ENCODE results near the gene COL15A1.
A peak's percentile ranks its signal among the peaks of the same experiment; 100 is the strongest.

Gene COL15A1

GRCh38 chr9:99027443-99027842 is 83.7 kb downstream of the COL15A1 start:
- H3K27ac Mint-ChIP-seq: no peak overlapping the region
- no peak for ATAC-seq (replicated peaks)
- H3K9me3 Mint-ChIP-seq: no peaks in the 10 kb centered on the region
- DNase-seq: no peak
- H3K36me3 Mint-ChIP-seq (ENCODE audit: insufficient read depth): peaks cover 3% of the 10 kb centered on the region
- peaks cover 15 to 31% of the 10 kb centered on the region in 2 donors for H3K4me1 Mint-ChIP-seq (ENCODE audit: low read depth in 2 of 2)
- no peak overlapping the region for H3K4me3 Mint-ChIP-seq
- peaks cover 0 to 9% of the 10 kb centered on the region in 2 donors for H3K27me3 Mint-ChIP-seq

DNA sequence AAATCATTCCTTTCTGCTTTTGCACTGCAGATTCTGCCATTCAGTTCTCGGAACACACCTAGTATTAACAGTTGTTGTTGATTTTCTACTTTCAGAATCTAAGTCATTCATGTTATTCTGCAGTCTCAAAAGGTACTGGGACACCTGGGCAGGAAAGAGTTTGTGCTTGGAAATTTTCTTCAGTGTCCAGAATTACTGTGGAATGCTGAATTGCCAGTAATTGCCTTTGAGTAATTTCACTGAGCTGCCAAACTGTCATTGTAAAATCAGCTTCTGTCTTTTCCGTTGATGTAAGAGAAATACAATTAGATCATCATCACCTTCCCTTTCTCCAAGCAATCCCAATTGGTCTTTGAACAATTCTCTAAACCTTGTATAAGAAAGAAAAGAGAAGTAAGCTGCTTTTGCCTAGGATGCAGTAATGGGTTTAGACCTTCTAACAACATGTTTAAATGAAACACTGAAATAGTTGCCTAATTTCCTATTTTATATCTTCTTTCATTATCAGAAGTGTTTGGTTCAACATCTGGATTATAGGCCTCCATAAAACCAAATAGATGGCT is 85.5 kb downstream of the COL15A1 start:
- DNase-seq: no peak
- Mint-ChIP-seq H3K4me3 (no peak overlapping the region), H3K36me3 (ENCODE audit: insufficient read depth) (peaks cover 3% of the 10 kb centered on the region), H3K4me1 (ENCODE audit: low read depth in 2 of 2) (peaks cover 22 to 37% of the 10 kb centered on the region in 2 donors), H3K27me3 (peaks cover 0 to 9% of the 10 kb centered on the region in 2 donors), H3K9me3 (no peaks in the 10 kb centered on the region), H3K27ac (no peak overlapping the region)
- no peak for ATAC-seq (replicated peaks)

DNA sequence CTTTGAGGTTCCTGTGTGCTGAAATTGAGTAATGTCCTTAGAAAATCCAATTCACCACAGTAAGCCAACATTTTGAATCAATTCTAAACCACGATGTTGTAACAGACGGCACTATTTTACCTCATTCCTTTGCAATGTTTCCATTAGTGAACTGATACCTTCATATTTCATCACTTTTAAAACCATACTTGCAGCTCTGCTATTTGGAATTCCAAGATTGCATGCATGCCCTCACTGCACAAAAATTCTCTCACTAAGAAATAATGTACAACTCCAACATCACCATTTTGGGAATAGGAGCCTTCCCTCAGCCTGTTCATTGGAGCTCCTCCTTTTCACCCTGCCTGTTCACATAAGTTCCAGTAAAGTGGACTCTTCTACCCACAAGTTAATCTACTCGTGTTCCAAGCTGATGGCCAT is 86.4 kb downstream of the COL15A1 start:
- no peak for DNase-seq
- ATAC-seq (replicated peaks): no peak
- Mint-ChIP-seq H3K4me1 (ENCODE audit: low read depth in 2 of 2) (peaks cover 26 to 44% of the 10 kb centered on the region in 2 donors), H3K27ac (no peak overlapping the region), H3K36me3 (ENCODE audit: insufficient read depth) (peaks cover 3% of the 10 kb centered on the region), H3K27me3 (peaks cover 0 to 9% of the 10 kb centered on the region in 2 donors), H3K9me3 (no peaks in the 10 kb centered on the region), H3K4me3 (no peak overlapping the region)

- peaks cover 0 to 8% of the 10 kb centered on the region in 2 donors for H3K27me3 Mint-ChIP-seq
- H3K4me1 Mint-ChIP-seq (ENCODE audit: low read depth in 2 of 2): peaks cover 29 to 49% of the 10 kb centered on the region in 2 donors
- DNase-seq: no peak
- no peaks in the 10 kb centered on the region for H3K9me3 Mint-ChIP-seq
- ATAC-seq (replicated peaks): no peak
- no peak overlapping the region for H3K27ac Mint-ChIP-seq
- H3K4me3 Mint-ChIP-seq: no peak overlapping the region
- peaks cover 3% of the 10 kb centered on the region for H3K36me3 Mint-ChIP-seq (ENCODE audit: insufficient read depth)
These were observed 87.0 kb downstream of the COL15A1 start for GRCh38 chr9:99030610-99031109.

GRCh38 chr9:99031319-99031718 is 87.6 kb downstream of the COL15A1 start:
- no peak for DNase-seq
- no peak overlapping the region for H3K4me3 Mint-ChIP-seq
- H3K27me3 Mint-ChIP-seq: peaks cover 0 to 2% of the 10 kb centered on the region in 2 donors
- H3K9me3 Mint-ChIP-seq: no peaks in the 10 kb centered on the region
- no peak for ATAC-seq (replicated peaks)
- H3K4me1 Mint-ChIP-seq (ENCODE audit: low read depth in 2 of 2): peaks cover 30 to 50% of the 10 kb centered on the region in 2 donors
- peaks cover 2% of the 10 kb centered on the region for H3K36me3 Mint-ChIP-seq (ENCODE audit: insufficient read depth)
- no peak overlapping the region for H3K27ac Mint-ChIP-seq

DNA sequence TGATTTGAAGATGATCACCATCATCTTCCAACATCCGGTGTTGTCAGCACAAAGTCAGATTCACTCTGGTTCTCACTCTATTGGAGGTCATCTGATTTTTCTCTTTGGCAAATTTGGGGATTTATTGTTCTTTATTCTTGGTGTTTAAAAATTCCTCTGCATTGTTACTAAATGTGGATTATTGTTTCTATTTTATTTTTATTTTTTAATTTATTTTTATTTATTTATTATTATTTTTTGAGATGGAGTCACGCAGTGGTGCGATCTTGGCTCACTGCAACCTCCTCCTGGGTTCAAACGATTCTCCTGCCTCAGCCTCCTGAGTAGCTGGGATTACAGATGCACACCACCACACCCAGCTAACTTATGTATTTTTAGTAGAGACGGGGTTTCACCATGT is 88.3 kb downstream of the COL15A1 start:
- DNase-seq (no peak), ATAC-seq (replicated peaks) (no peak)
- Mint-ChIP-seq H3K27ac (no peak overlapping the region), H3K9me3 (no peaks in the 10 kb centered on the region), H3K27me3 (no peaks in the 10 kb centered on the region), H3K4me3 (no peak overlapping the region), H3K4me1 (ENCODE audit: low read depth in 2 of 2) (peaks cover 24 to 46% of the 10 kb centered on the region in 2 donors), H3K36me3 (ENCODE audit: insufficient read depth) (no peaks in the 10 kb centered on the region)

- DNase-seq: no peak
- ATAC-seq (replicated peaks): no peak
- Mint-ChIP-seq H3K27ac (peak overlapping the region in 1 of 2 donors; percentile 12), H3K4me1 (ENCODE audit: low read depth in 2 of 2) (peaks cover 22 to 42% of the 10 kb centered on the region in 2 donors), H3K9me3 (no peaks in the 10 kb centered on the region), H3K36me3 (ENCODE audit: insufficient read depth) (no peaks in the 10 kb centered on the region), H3K4me3 (no peak overlapping the region), H3K27me3 (no peaks in the 10 kb centered on the region)
These were observed 90.4 kb downstream of the COL15A1 start for GRCh38 chr9:99034149-99034548.

GRCh38 chr9:99035313-99035712 is 91.6 kb downstream of the COL15A1 start:
- ATAC-seq (replicated peaks): peak; percentile 33
- no peaks in the 10 kb centered on the region for H3K9me3 Mint-ChIP-seq
- H3K4me3 Mint-ChIP-seq: no peak overlapping the region
- H3K4me1 Mint-ChIP-seq (ENCODE audit: low read depth in 2 of 2): peaks cover 26 to 45% of the 10 kb centered on the region in 2 donors
- DNase-seq: no peak
- no peaks in the 10 kb centered on the region for H3K36me3 Mint-ChIP-seq (ENCODE audit: insufficient read depth)
- peak overlapping the region in 1 of 2 donors; percentile 55 for H3K27ac Mint-ChIP-seq
- H3K27me3 Mint-ChIP-seq: no peaks in the 10 kb centered on the region

DNA sequence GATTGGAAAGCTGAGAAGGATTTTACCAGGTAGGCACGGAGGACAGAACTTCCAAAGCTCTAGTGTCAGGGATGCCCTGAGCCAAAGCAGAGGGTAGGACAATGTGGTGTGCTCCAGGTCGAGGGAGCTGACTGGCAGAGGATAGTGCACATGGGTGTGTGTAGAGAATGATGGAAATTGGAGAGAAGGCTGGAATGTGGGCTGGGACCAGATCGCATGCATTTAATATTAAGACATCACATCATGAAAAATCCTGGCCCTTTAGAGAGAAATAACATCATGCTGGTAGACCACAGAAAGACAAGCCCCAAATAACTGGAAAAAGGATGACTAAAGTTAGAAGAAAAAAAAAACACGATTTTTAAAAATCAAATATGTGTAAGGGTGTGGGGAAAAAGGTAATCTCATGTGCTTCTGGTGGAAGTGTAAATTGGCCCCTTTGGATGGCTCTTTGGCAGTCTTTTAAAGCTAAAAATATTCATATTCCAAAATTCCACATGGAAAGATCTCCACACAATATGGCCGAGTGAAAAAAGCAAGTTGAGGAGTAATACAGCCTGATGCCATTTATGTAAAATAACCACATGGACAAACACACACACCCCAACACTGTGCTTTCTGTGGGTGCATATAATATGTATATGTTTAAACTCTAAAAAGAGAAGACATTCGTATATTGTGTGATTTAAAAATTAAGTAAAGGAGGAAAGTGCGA is 94.2 kb downstream of the COL15A1 start:
- H3K27ac Mint-ChIP-seq: no peak overlapping the region
- no peaks in the 10 kb centered on the region for H3K27me3 Mint-ChIP-seq
- ATAC-seq (replicated peaks): no peak

GRCh38 chr9:99038484-99038820 is 94.7 kb downstream of the COL15A1 start:
- no peak for DNase-seq
- H3K27ac Mint-ChIP-seq: no peak overlapping the region
- no peaks in the 10 kb centered on the region for H3K9me3 Mint-ChIP-seq
- no peaks in the 10 kb centered on the region for H3K27me3 Mint-ChIP-seq
- peaks cover 32 to 53% of the 10 kb centered on the region in 2 donors for H3K4me1 Mint-ChIP-seq (ENCODE audit: low read depth in 2 of 2)
- no peaks in the 10 kb centered on the region for H3K36me3 Mint-ChIP-seq (ENCODE audit: insufficient read depth)
- H3K4me3 Mint-ChIP-seq: no peak overlapping the region
- ATAC-seq (replicated peaks): no peak

More for the DNA sequence above, 94.2 kb downstream of the COL15A1 start:
- Mint-ChIP-seq H3K36me3 (ENCODE audit: insufficient read depth) (no peaks in the 10 kb centered on the region), H3K4me3 (no peak overlapping the region), H3K9me3 (no peaks in the 10 kb centered on the region), H3K4me1 (ENCODE audit: low read depth in 2 of 2) (peaks cover 32 to 49% of the 10 kb centered on the region in 2 donors)
- DNase-seq: no peak

DNA sequence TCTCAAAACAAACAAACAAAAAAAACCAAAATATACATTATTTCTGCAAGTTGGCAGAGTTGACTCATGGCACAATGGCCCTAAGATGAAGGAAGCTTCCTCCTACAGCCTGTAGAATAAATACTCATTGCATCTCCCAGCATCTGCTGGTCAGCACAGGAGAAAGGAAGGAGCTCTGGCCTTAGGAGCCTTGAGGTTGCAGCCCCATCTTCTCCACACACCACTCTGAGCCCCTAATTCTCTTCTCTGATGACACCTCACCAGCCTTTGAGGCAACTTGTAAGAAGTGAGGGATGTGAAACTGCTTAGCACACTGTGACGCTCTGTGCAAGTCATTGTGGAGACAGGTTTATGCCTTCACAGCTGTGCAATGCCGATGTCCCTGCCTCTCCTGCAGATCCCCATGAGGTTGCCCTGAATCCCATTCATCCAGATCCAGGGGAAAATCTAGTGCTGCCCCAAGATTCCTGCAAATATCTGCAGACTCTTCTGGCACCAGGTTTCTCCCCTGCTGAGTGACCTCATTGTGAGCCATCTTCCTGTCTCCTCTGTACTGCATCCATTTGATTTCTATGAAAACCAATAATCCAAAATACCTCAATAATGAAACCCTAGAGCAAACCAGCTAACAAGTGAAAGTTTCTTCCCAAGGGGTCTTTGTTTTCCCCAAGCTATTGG is 95.9 kb downstream of the COL15A1 start:
- no peaks in the 10 kb centered on the region for H3K27me3 Mint-ChIP-seq
- H3K4me3 Mint-ChIP-seq: no peak overlapping the region
- ATAC-seq (replicated peaks): no peak
- no peak for DNase-seq
- no peaks in the 10 kb centered on the region for H3K9me3 Mint-ChIP-seq
- peak overlapping the region in 1 of 2 donors; percentile 86 for H3K27ac Mint-ChIP-seq
- H3K4me1 Mint-ChIP-seq (ENCODE audit: low read depth in 2 of 2): peaks cover 30 to 50% of the 10 kb centered on the region in 2 donors
- no peaks in the 10 kb centered on the region for H3K36me3 Mint-ChIP-seq (ENCODE audit: insufficient read depth)

- no peaks in the 10 kb centered on the region for H3K27me3 Mint-ChIP-seq
- DNase-seq: no peak
- no peaks in the 10 kb centered on the region for H3K36me3 Mint-ChIP-seq (ENCODE audit: insufficient read depth)
- peaks cover 28 to 51% of the 10 kb centered on the region in 2 donors for H3K4me1 Mint-ChIP-seq (ENCODE audit: low read depth in 2 of 2)
- H3K4me3 Mint-ChIP-seq: no peak overlapping the region
- H3K27ac Mint-ChIP-seq: peak overlapping the region; percentile 80 to 86
- ATAC-seq (replicated peaks): no peak
- H3K9me3 Mint-ChIP-seq: no peaks in the 10 kb centered on the region
These were observed 96.7 kb downstream of the COL15A1 start for GRCh38 chr9:99040251-99040900.

- ATAC-seq (replicated peaks): peak; percentile 75
- Mint-ChIP-seq H3K4me1 (ENCODE audit: low read depth in 2 of 2) (peaks cover 24 to 46% of the 10 kb centered on the region in 2 donors), H3K27ac (peak overlapping the region; percentile 80 to 86)
These were observed 97.3 kb downstream of the COL15A1 start for GRCh38 chr9:99040911-99041582.

More at GRCh38 chr9:99040911-99041582, 97.3 kb downstream of the COL15A1 start:
- Mint-ChIP-seq H3K4me3 (peak overlapping the region; percentile 7 to 29), H3K27me3 (no peaks in the 10 kb centered on the region), H3K9me3 (no peaks in the 10 kb centered on the region), H3K36me3 (ENCODE audit: insufficient read depth) (no peaks in the 10 kb centered on the region)
- DNase-seq: no peak

Measured in effector memory CD8-positive, alpha-beta T cell (primary cell).